ENCODE results near the gene LINC01488. TPM values are rescaled to one million over a fixed set of nuclear protein-coding genes. Genes with fewer than 3 reads are reported as not detected.

LINC01488 gene
- total RNA-seq, 1 donor from 2014 or later = not detected

GRCh38 chr11:69479591-69480271 lies 1.7 kb upstream of the LINC01488 start:
- DNase-seq (ENCODE audit: low spot score) = peak; percentile 89

GRCh38 chr11:69480547-69481392 lies 693 bp upstream of the LINC01488 start:
- peak; percentile 69 for DNase-seq (ENCODE audit: low spot score)

GRCh38 chr11:69482322-69482721 lies 859 bp downstream of the LINC01488 start:
- DNase-seq (ENCODE audit: low spot score) = no peak

GRCh38 chr11:69483170-69483569 lies 1.7 kb downstream of the LINC01488 start:
- no peak for DNase-seq (ENCODE audit: low spot score)

- DNase-seq (ENCODE audit: low spot score) = no peak
These were observed 2.4 kb downstream of the LINC01488 start for GRCh38 chr11:69483691-69484426.

GRCh38 chr11:69484427-69485259 lies 3.2 kb downstream of the LINC01488 start:
- no peak for DNase-seq (ENCODE audit: low spot score)

GRCh38 chr11:69485337-69486041 lies 4.0 kb downstream of the LINC01488 start:
- DNase-seq (ENCODE audit: low spot score) = no peak

- no peak for DNase-seq (ENCODE audit: low spot score)
These were observed 4.8 kb downstream of the LINC01488 start for GRCh38 chr11:69486056-69486772.

- no peak for DNase-seq (ENCODE audit: low spot score)
These were observed 5.4 kb downstream of the LINC01488 start for GRCh38 chr11:69486773-69487291.

- DNase-seq (ENCODE audit: low spot score) = no peak
These were observed 5.9 kb downstream of the LINC01488 start for GRCh38 chr11:69487391-69487790.

GRCh38 chr11:69487849-69488542 lies 6.5 kb downstream of the LINC01488 start:
- no peak for DNase-seq (ENCODE audit: low spot score)

- DNase-seq (ENCODE audit: low spot score) = no peak
These were observed 7.1 kb downstream of the LINC01488 start for GRCh38 chr11:69488543-69488940.

- no peak for DNase-seq (ENCODE audit: low spot score)
These were observed 7.7 kb downstream of the LINC01488 start for GRCh38 chr11:69489031-69489745.

GRCh38 chr11:69489746-69490365 lies 8.4 kb downstream of the LINC01488 start:
- no peak for DNase-seq (ENCODE audit: low spot score)

GRCh38 chr11:69490516-69490915 lies 9.1 kb downstream of the LINC01488 start:
- DNase-seq (ENCODE audit: low spot score) = no peak

GRCh38 chr11:69491071-69492031 lies 9.9 kb downstream of the LINC01488 start:
- no peak for DNase-seq (ENCODE audit: low spot score)
